ENCODE results near the gene RAB35.

- TF ChIP-seq USF2 (IDR thresholded peaks at IDR 0.05; ENCODE audit: low read depth, low read length) (no peak), RCOR1 (IDR thresholded peaks at IDR 0.05; ENCODE audit: insufficient replicate concordance, low read length) (no peak), CTCF (conservative IDR thresholded peaks at IDR 0.05; ENCODE audit: low read depth, low read length) (no peak), POLR2A (IDR thresholded peaks at IDR 0.05; ENCODE audit: low read depth, low read length) (no peak), RAD21 (IDR thresholded peaks at IDR 0.05; ENCODE audit: low read length) (no peak), RFX5 (IDR thresholded peaks at IDR 0.05; ENCODE audit: low read depth, low read length) (no peak), CEBPB (IDR thresholded peaks at IDR 0.05; ENCODE audit: low read depth, low read length) (no peak), SMC3 (IDR thresholded peaks at IDR 0.05; ENCODE audit: low read depth, low read length) (no peak), CHD1 (IDR thresholded peaks at IDR 0.05; ENCODE audit: low read depth, low read length) (no peak), MAZ (IDR thresholded peaks at IDR 0.05; ENCODE audit: borderline replicate concordance, low read depth, low read length) (no peak)
These were observed 14.9 kb downstream of the RAB35 start for GRCh38 chr12:120101617-120102016.

All from IMR-90 (cell line).